Panc1 (cell line): ENCODE measurements around the gene NHLRC3. TPM values are rescaled to one million over a fixed set of nuclear protein-coding genes. Genes with fewer than 3 reads are reported as not detected.

Experiments
- ATAC-seq: fragments of 200-7000 bp; cut with Tn5 transposase; 2 replicates; pipeline ENCODE4 v1.9.1; 2020; ENCODE audit warnings: mild to moderate bottlenecking, moderate library complexity
- BruUV-seq: library from RNA; stranded (reverse); fragments of 400-500 nt; replicated peaks from 2 replicates; lab custom pipeline; 2021; lab: Mats Ljungman, UMichigan
- CTCF ChIA-PET: fragments of 300-600 bp; sonication (Branson Sonifier 250); formaldehyde crosslinking; loops from one replicate; lab custom pipeline; 2022; ENCODE audit warnings: antibody characterized with exemption; lab: Charles Lee
- POLR2A ChIA-PET: fragments of 300-600 bp; sonication (Branson Sonifier 250); formaldehyde crosslinking; loops from one replicate; lab custom pipeline; 2022; ENCODE audit warnings: antibody characterized with exemption; lab: Charles Lee
- DNase-seq: peaks from one replicate; pipeline ENCODE4 v3.0.0-alpha.2; 2010; ENCODE audit warnings: low read depth, low spot score
- H3K27ac ChIP-seq: 2 replicates; pipeline ENCODE4 v1.5.1; 2011; ENCODE audit warnings: mild to moderate bottlenecking, low read length, inconsistent platforms
- H3K27me3 ChIP-seq: fragments of 200-500 bp; sonication (Bioruptor generic); 2 replicates; pipeline ENCODE4 v1.6.0; 2014; ENCODE audit warnings: low read length, inconsistent platforms; ENCODE audit not compliant: control insufficient read depth, insufficient read depth
- H3K36me3 ChIP-seq: fragments of 200-500 bp; sonication (Bioruptor generic); 2 replicates; pipeline ENCODE4 v1.5.1; 2014; ENCODE audit warnings: inconsistent platforms, mild to moderate bottlenecking, low read length, moderate library complexity; ENCODE audit not compliant: control insufficient read depth, insufficient read depth
- H3K4me1 ChIP-seq: 2 replicates; pipeline ENCODE4 v1.5.1; 2011; ENCODE audit warnings: inconsistent platforms, mild to moderate bottlenecking, low read length, moderate library complexity; ENCODE audit not compliant: control insufficient read depth, insufficient read depth
- H3K4me3 ChIP-seq, 2 experiments: 2 replicates each; pipeline ENCODE4 v1.5.1; 2011 to 2012; ENCODE audit warnings: low read depth in 2 of 2, low read length in 2 of 2, mild to moderate bottlenecking in 2 of 2, inconsistent platforms in 1 of 2, moderate library complexity in 1 of 2
- H3K9me3 ChIP-seq: fragments of 200-500 bp; sonication (Bioruptor generic); 2 replicates; pipeline ENCODE4 v1.5.1; 2014; ENCODE audit warnings: low read depth, mild to moderate bottlenecking, inconsistent platforms, low read length, moderate library complexity; ENCODE audit not compliant: control insufficient read depth, insufficient read depth
- POLR2AphosphoS5 ChIP-seq: IDR thresholded peaks from 2 replicates; pipeline ENCODE4 v1.6.1; 2012; ENCODE audit warnings: mild to moderate bottlenecking, low read depth, low read length, moderate library complexity
- SIN3A ChIP-seq: IDR thresholded peaks from 2 replicates; pipeline ENCODE4 v1.6.1; 2012; ENCODE audit warnings: low read depth, mild to moderate bottlenecking, low read length, moderate library complexity, borderline replicate concordance; ENCODE audit not compliant: insufficient read depth
- TCF7L2 ChIP-seq: IDR thresholded peaks from 2 replicates; pipeline ENCODE4 v1.6.1; 2011; ENCODE audit warnings: mild to moderate bottlenecking, low read depth, low read length, inconsistent platforms
- in situ Hi-C: cut with HindIII; loops from 2 replicates; pipeline ENCODE4 v1.10.0; 2016; ENCODE audit warnings: low sequenced_read_pairs, low pct_unique_long_range_greater_than_20kb
- intact Hi-C: fragments of 100-400 bp; cut with micrococcal nuclease; formaldehyde crosslinking; loops from one replicate; pipeline ENCODE4 v1.10.0; 2022; ENCODE audit not compliant: unreplicated experiment
- total RNA-seq: library from RNA; stranded (reverse); gene quantifications from one replicate; pipeline ENCODE4 v1.2.1, GENCODE V29; 2021; ENCODE audit not compliant: unreplicated experiment
- TF ChIP-seq, protein P1 (sequence below): fragments of 450-650 bp; IDR thresholded peaks from 2 replicates; pipeline ENCODE4 v1.5.1; 2017; ENCODE audit warnings: mild to moderate bottlenecking
- TF ChIP-seq, protein P2 (sequence below), 2 experiments: IDR thresholded peaks; 2 replicates each; pipeline ENCODE4 v1.6.1; 2011 to 2012; ENCODE audit warnings: low read depth in 2 of 2, control low read depth in 1 of 2, low read length in 1 of 2, mild to moderate bottlenecking in 1 of 2, moderate library complexity in 1 of 2; ENCODE audit not compliant: insufficient read depth in 1 of 2

The NHLRC3 gene
- total RNA-seq, 1 experiment from 2014 or later, result 16.1 TPM

DNA sequence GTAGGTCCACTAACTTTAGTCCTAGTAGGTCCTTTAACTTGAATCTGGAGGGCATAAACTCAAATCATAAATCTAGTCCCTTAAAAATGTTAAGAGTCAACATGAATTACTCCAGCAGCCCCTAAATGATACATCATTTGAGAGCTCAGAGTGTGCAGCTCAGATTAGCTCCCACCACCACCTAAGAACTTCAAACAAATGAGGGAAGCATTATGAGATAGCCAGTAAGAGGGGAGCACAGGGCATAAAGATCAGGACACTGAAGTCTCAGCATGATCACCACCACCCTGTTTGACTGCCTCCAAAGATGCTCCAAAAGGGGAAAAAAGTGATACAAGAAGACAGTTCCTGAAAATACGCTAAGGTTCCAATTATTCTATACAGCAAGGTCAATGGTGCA is 6.1 kb upstream of the NHLRC3 start:
- BruUV-seq, result no TSS peak
- ChIA-PET POLR2A (no interaction called here), CTCF (no interaction called here)
- DNase-seq (no peak), ATAC-seq (no peak)
- TF ChIP-seq SIN3A, result no peak
- TF ChIP-seq, protein P1, sequence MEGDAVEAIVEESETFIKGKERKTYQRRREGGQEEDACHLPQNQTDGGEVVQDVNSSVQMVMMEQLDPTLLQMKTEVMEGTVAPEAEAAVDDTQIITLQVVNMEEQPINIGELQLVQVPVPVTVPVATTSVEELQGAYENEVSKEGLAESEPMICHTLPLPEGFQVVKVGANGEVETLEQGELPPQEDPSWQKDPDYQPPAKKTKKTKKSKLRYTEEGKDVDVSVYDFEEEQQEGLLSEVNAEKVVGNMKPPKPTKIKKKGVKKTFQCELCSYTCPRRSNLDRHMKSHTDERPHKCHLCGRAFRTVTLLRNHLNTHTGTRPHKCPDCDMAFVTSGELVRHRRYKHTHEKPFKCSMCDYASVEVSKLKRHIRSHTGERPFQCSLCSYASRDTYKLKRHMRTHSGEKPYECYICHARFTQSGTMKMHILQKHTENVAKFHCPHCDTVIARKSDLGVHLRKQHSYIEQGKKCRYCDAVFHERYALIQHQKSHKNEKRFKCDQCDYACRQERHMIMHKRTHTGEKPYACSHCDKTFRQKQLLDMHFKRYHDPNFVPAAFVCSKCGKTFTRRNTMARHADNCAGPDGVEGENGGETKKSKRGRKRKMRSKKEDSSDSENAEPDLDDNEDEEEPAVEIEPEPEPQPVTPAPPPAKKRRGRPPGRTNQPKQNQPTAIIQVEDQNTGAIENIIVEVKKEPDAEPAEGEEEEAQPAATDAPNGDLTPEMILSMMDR, result no peak
- TF ChIP-seq, protein P2, sequence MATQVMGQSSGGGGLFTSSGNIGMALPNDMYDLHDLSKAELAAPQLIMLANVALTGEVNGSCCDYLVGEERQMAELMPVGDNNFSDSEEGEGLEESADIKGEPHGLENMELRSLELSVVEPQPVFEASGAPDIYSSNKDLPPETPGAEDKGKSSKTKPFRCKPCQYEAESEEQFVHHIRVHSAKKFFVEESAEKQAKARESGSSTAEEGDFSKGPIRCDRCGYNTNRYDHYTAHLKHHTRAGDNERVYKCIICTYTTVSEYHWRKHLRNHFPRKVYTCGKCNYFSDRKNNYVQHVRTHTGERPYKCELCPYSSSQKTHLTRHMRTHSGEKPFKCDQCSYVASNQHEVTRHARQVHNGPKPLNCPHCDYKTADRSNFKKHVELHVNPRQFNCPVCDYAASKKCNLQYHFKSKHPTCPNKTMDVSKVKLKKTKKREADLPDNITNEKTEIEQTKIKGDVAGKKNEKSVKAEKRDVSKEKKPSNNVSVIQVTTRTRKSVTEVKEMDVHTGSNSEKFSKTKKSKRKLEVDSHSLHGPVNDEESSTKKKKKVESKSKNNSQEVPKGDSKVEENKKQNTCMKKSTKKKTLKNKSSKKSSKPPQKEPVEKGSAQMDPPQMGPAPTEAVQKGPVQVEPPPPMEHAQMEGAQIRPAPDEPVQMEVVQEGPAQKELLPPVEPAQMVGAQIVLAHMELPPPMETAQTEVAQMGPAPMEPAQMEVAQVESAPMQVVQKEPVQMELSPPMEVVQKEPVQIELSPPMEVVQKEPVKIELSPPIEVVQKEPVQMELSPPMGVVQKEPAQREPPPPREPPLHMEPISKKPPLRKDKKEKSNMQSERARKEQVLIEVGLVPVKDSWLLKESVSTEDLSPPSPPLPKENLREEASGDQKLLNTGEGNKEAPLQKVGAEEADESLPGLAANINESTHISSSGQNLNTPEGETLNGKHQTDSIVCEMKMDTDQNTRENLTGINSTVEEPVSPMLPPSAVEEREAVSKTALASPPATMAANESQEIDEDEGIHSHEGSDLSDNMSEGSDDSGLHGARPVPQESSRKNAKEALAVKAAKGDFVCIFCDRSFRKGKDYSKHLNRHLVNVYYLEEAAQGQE (IDR thresholded peaks at IDR 0.05; ENCODE audit: insufficient read depth in 1 of 2, low read depth in 2 of 2, low read length in 1 of 2), result no peak
- TF ChIP-seq TCF7L2, result no peak
- Histone ChIP-seq H3K4me3 (no peak overlapping the region), H3K36me3 (peaks cover 7% of the 10 kb centered on the region), H3K4me1 (peaks cover 8% of the 10 kb centered on the region; the same call in 1 of the 2 replicates), H3K9me3 (no peaks in the 10 kb centered on the region), H3K27me3 (no peaks in the 10 kb centered on the region), H3K27ac (no peak overlapping the region)
- intact Hi-C loops, result loop anchor here (10.0 kb wide), 1 partner anchor 643 kb away; no protein-coding TSS in a partner anchor
- in situ Hi-C loops, result no loop called here

DNA sequence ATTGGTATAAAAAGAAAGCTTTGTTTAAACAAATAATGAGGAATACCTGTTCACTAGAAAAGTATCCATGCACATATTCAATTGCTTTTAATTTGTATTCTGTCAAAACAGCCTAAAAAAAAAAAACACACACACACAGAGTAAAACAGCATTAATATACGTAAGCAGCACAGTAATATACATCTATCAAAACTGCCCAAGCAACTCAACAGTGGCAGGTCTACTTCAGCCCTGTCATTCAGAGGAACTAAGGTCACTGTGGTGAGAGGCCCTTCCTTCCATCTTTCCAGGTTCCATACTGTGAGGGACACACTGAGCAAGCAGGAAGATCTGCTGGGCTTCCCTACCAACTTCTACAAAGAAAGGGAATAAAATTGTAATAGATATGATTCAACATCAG is 4.2 kb upstream of the NHLRC3 start:
- ATAC-seq, result no peak
- BruUV-seq, result no TSS peak
- DNase-seq, result no peak
- no peaks in the 10 kb centered on the region for H3K27me3 ChIP-seq
- ChIA-PET POLR2A (interaction anchor here (0.6 kb wide), 1 partner anchor 11 kb away, joined by 4 read pairs; no protein-coding TSS in a partner anchor), CTCF (no interaction called here)
- H3K4me3 ChIP-seq, result no peak overlapping the region
- H3K4me1 ChIP-seq, result peaks cover 8% of the 10 kb centered on the region; the same call in 1 of the 2 replicates
- H3K9me3 ChIP-seq, result no peaks in the 10 kb centered on the region
- intact Hi-C loops (loop anchor here (10.0 kb wide), 1 partner anchor 641 kb away; no protein-coding TSS in a partner anchor), in situ Hi-C loops (no loop called here)
- peaks cover 5% of the 10 kb centered on the region; the same call in 1 of the 2 replicates for H3K36me3 ChIP-seq
- TF ChIP-seq, protein P1, result no peak
- TF ChIP-seq, protein P2 (IDR thresholded peaks at IDR 0.05; ENCODE audit: insufficient read depth in 1 of 2, low read depth in 2 of 2, low read length in 1 of 2), result no peak
- no peak for TF ChIP-seq POLR2AphosphoS5
- no peak for TF ChIP-seq TCF7L2
- TF ChIP-seq SIN3A, result no peak
- no peak overlapping the region for H3K27ac ChIP-seq
